ENCODE measurements around the gene ADGRV1.

DNA sequence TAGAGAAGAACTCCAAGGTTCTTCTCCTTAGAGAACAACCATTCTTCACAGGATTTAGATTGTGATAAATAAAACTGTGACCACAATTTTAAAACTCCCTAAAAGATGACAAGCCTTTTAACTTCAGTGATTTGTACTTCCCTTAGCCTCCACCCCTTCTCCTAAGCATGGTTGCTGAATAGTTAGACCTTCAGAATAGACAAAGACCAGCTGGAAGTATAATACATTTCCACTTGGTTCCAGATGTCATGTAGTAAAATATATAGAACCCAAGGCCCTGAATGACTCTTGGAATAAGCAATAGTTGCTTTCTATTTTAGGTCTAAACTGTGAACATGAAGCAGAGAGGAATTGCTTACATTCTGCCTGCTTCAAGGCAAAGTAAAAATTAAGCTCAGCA is 615.8 kb downstream of the ADGRV1 start:
- no peak for TF ChIP-seq POLR2A (IDR thresholded peaks at IDR 0.05)
- TF ChIP-seq, protein P1, sequence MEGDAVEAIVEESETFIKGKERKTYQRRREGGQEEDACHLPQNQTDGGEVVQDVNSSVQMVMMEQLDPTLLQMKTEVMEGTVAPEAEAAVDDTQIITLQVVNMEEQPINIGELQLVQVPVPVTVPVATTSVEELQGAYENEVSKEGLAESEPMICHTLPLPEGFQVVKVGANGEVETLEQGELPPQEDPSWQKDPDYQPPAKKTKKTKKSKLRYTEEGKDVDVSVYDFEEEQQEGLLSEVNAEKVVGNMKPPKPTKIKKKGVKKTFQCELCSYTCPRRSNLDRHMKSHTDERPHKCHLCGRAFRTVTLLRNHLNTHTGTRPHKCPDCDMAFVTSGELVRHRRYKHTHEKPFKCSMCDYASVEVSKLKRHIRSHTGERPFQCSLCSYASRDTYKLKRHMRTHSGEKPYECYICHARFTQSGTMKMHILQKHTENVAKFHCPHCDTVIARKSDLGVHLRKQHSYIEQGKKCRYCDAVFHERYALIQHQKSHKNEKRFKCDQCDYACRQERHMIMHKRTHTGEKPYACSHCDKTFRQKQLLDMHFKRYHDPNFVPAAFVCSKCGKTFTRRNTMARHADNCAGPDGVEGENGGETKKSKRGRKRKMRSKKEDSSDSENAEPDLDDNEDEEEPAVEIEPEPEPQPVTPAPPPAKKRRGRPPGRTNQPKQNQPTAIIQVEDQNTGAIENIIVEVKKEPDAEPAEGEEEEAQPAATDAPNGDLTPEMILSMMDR (IDR thresholded peaks at IDR 0.05): no peak

Measured in Peyer's patch (tissue), 4 donors.